Upper lobe of right lung (tissue), 1 donor: ENCODE measurements around the gene IFNA14. TPM values are rescaled to one million over a fixed set of nuclear protein-coding genes. Genes with fewer than 3 reads are reported as not detected.
"Not testable (repeated sequence)": the region's sequence is repeated elsewhere in the genome, so short reads cannot be mapped to it uniquely, and the experiment has no call there.

Experiments
- ATAC-seq: fragments of 200-7000 bp; cut with Tn5 transposase; one replicate; pipeline ENCODE4 v1.9.1; 2020; ENCODE audit warnings: mild to moderate bottlenecking, moderate library complexity
- DNase-seq: peaks from one replicate; pipeline ENCODE4 v3.0.0-alpha.2; 2020
- H3K27ac ChIP-seq: fragments of 200-600 bp; one replicate; pipeline ENCODE4 v1.8.0; 2022
- H3K27me3 ChIP-seq: fragments of 200-600 bp; one replicate; pipeline ENCODE4 v1.8.0; 2022; ENCODE audit warnings: mild to moderate bottlenecking
- H3K36me3 ChIP-seq: fragments of 200-600 bp; one replicate; pipeline ENCODE4 v1.8.0; 2022
- H3K4me1 ChIP-seq: fragments of 200-600 bp; one replicate; pipeline ENCODE4 v1.8.0; 2022
- H3K4me3 ChIP-seq: fragments of 200-600 bp; one replicate; pipeline ENCODE4 v1.8.0; 2022; ENCODE audit warnings: mild to moderate bottlenecking
- H3K9me3 ChIP-seq: fragments of 200-600 bp; one replicate; pipeline ENCODE4 v1.8.0; 2022
- CTCF ChIP-seq: fragments of 200-600 bp; IDR thresholded peaks from one replicate; pipeline ENCODE4 v1.8.0; 2022; ENCODE audit warnings: antibody characterized with exemption
- intact Hi-C: fragments of 100-400 bp; cut with DNase I; formaldehyde crosslinking; loops from one replicate; pipeline ENCODE4 v1.11.0; 2022
- total RNA-seq: library from RNA; stranded (reverse); fragmentation: NEBNext Ultra II Directional; extraction: Animal tissue kit (Norgen Biotek cat#: 25700); gene quantifications from one replicate; pipeline ENCODE4 v1.2.1, GENCODE V29; 2021
- donor health status: DM: no; HTN: yes; CAD: no; lungs with severe emphysema.

Gene IFNA14
- total RNA-seq, 1 donor from 2014 or later, result not detected

GRCh38 chr9:21210311-21210710 is 29.5 kb downstream of the IFNA14 start:
- intact Hi-C loops, result no loop called here
- no peaks in the 10 kb centered on the region for H3K36me3 ChIP-seq
- no peak overlapping the region for H3K4me3 ChIP-seq
- no peaks in the 10 kb centered on the region for H3K4me1 ChIP-seq
- no peaks in the 10 kb centered on the region for H3K27me3 ChIP-seq
- no peaks in the 10 kb centered on the region for H3K9me3 ChIP-seq
- no peak for TF ChIP-seq CTCF
- ATAC-seq, result no peak
- no peak for DNase-seq
- H3K27ac ChIP-seq, result no peak overlapping the region

DNA sequence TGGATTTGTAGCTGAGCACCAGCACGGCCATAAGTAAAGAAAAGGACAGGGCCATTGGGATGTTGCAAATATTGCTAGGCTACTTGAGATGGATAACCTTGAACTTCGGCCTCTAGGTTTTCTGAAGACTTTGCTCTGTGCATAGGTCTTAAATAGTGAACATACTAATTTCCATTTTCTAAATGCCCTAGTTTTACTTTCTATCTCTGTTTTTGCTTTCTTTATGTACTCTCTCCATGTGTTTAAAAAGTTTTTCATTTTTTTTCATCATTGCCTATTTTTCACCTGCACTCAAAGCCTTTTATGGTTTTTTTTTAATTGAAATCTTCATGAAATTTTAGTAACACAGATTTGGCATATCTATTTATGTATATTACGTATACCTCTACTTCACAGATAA is 32.8 kb downstream of the IFNA14 start, which contains the start of gene IFNA10:
IFNA10 (minus strand) TSS at position 101 of the 400 bp plus-strand sequence; CDS start at position 55, 46 bp downstream.
- intact Hi-C loops, ATAC-seq, H3K4me1 ChIP-seq, H3K36me3 ChIP-seq, DNase-seq, H3K27me3 ChIP-seq, H3K4me3 ChIP-seq, H3K27ac ChIP-seq, H3K9me3 ChIP-seq: not testable (repeated sequence)

DNA sequence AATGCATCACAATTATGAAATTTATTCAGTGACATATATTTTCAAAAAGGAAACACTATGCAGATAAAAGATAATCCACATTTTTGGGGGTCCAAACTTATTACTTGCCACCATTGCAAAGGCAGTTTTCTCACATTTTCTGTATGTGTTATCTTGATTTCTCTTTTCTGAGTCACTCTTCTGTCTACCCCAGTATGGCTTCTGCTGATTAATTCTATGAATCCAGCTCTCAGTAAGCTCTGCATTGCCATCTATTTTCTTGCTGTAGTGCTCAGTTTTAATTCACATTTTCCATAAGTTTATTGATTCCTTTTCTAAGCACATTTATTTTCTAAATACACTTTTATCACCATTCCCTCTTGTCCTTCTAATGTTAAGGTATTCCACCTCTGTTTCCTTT is 34.6 kb downstream of the IFNA14 start:
- TF ChIP-seq CTCF, result no peak
- DNase-seq (no peak), ATAC-seq (no peak)
- no peaks in the 10 kb centered on the region for H3K27me3 ChIP-seq
- H3K4me3 ChIP-seq, result no peak overlapping the region
- no peaks in the 10 kb centered on the region for H3K4me1 ChIP-seq
- intact Hi-C loops, result no loop called here
- no peak overlapping the region for H3K27ac ChIP-seq
- no peaks in the 10 kb centered on the region for H3K9me3 ChIP-seq
- no peaks in the 10 kb centered on the region for H3K36me3 ChIP-seq

- H3K9me3 ChIP-seq, DNase-seq, H3K27me3 ChIP-seq, H3K36me3 ChIP-seq, ATAC-seq, intact Hi-C loops, H3K4me1 ChIP-seq, H3K4me3 ChIP-seq, H3K27ac ChIP-seq: not testable (repeated sequence)
Measured at GRCh38 chr9:21202105-21202504, 37.7 kb downstream of the IFNA14 start, which contains the start of gene IFNA7. TSS of gene IFNA7 (minus strand) at chr9:21202205. CDS start at chr9:21202165, 40 bp downstream.

- peak; percentile 90 for ATAC-seq
- H3K4me1 ChIP-seq, H3K36me3 ChIP-seq, H3K27me3 ChIP-seq, H3K9me3 ChIP-seq, H3K27ac ChIP-seq, DNase-seq, H3K4me3 ChIP-seq, intact Hi-C loops: not testable (repeated sequence)
- TF ChIP-seq CTCF, result peak; percentile 71
Measured at GRCh38 chr9:21194867-21195776, 44.7 kb downstream of the IFNA14 start.

Other genes with a start within 250 kb of the IFNA14 start
- 10.6 TPM for gene HACD4, start 208.4 kb downstream of the IFNA14 start, total RNA-seq
- not detected for gene IFNB1, start 162.1 kb downstream of the IFNA14 start, total RNA-seq
- gene IFNW1, start 98.2 kb downstream of the IFNA14 start, total RNA-seq, result not detected
- not detected for gene IFNA21, start 73.3 kb downstream of the IFNA14 start, total RNA-seq
- gene IFNA4, start 52.4 kb downstream of the IFNA14 start, total RNA-seq, result not detected
- not detected for gene IFNA7, start 37.8 kb downstream of the IFNA14 start, total RNA-seq
- not detected for gene IFNA10, start 32.9 kb downstream of the IFNA14 start, total RNA-seq
- gene IFNA16, start 22.7 kb downstream of the IFNA14 start, total RNA-seq, result not detected
- not detected for gene IFNA17, start 11.8 kb downstream of the IFNA14 start, total RNA-seq
- not detected for gene IFNA5, start 65.3 kb upstream of the IFNA14 start, total RNA-seq
- gene KLHL9, start 95.4 kb upstream of the IFNA14 start, total RNA-seq, result 22.2 TPM
- not detected for gene IFNA6, start 110.9 kb upstream of the IFNA14 start, total RNA-seq
- not detected for gene IFNA13, start 128.1 kb upstream of the IFNA14 start, total RNA-seq
- not detected for gene IFNA2, start 145.4 kb upstream of the IFNA14 start, total RNA-seq
- not detected for gene IFNA8, start 169.1 kb upstream of the IFNA14 start, total RNA-seq
- gene IFNA1, start 200.4 kb upstream of the IFNA14 start, total RNA-seq, result not detected
- gene IFNE, start 242.3 kb upstream of the IFNA14 start, total RNA-seq, result not detected